ENCODE results near the gene SCAI.

The SCAI gene

DNA sequence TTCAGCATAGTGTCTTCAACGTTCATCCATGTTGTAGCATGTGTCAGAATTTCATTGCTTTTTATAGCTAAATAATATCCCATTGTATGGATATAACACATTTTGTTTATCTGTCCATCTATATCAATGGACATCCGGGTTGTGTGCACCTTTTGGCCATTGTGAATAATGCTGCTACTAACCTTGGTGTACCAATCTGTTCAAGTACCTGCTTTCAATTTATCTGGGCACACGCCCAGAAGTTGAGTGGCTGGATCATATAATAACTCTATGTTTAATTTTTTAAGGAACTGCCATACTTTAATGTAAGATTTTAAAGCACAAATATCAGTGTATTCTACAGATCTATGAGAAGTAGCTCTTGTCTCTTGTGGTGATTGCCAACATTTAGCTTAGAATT lies 43.5 kb downstream of the SCAI start:
- no peaks in the 10 kb centered on the region for H3K27me3 ChIP-seq
- no peaks in the 10 kb centered on the region for H3K9me3 ChIP-seq
- H3K36me3 ChIP-seq, result no peaks in the 10 kb centered on the region
- peaks cover 0 to 15% (median 3%) of the 10 kb centered on the region in 4 donors for H3K4me1 ChIP-seq
- no peak overlapping the region for H3K27ac ChIP-seq
- TF ChIP-seq, protein P1, sequence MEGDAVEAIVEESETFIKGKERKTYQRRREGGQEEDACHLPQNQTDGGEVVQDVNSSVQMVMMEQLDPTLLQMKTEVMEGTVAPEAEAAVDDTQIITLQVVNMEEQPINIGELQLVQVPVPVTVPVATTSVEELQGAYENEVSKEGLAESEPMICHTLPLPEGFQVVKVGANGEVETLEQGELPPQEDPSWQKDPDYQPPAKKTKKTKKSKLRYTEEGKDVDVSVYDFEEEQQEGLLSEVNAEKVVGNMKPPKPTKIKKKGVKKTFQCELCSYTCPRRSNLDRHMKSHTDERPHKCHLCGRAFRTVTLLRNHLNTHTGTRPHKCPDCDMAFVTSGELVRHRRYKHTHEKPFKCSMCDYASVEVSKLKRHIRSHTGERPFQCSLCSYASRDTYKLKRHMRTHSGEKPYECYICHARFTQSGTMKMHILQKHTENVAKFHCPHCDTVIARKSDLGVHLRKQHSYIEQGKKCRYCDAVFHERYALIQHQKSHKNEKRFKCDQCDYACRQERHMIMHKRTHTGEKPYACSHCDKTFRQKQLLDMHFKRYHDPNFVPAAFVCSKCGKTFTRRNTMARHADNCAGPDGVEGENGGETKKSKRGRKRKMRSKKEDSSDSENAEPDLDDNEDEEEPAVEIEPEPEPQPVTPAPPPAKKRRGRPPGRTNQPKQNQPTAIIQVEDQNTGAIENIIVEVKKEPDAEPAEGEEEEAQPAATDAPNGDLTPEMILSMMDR (IDR thresholded peaks at IDR 0.05), result no peak
- intact Hi-C loops (cut with DNase I; ENCODE audit: low total_unique reads), result no loop called here
- H3K4me3 ChIP-seq, result no peak overlapping the region
- DNase-seq, result no peak

DNA sequence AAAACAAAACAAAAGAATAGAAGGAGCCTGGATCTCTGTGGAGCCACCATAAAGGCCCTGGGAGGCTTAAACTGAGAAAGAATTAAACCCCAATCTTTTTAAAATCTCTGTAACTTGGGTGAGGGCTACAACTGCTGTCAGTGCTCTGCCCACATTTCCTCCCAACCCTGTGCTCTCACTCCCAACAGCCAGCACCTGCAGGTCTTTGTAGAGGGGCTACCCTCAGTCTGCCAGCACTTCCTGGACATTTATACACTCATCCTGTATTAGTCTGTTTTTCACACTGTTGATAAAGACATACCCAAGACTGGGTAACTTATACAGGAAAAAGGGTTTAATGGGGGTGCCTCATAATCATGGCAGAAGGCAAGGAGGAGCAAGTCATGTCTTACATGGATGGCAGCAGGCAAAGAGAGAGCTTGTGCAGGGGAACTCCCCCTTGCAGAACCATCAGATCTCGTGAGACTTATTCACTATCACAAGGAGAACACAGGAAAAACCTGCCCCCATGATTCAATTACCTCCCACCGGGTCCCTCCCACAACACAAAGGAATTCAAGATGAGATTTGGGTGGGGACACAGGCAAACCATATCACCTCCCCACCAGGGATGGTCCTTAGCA lies 47.4 kb downstream of the SCAI start:
- Histone ChIP-seq H3K4me3 (no peak overlapping the region), H3K27ac (no peak overlapping the region), H3K4me1 (peaks cover 0 to 15% (median 3%) of the 10 kb centered on the region in 4 donors), H3K36me3 (no peaks in the 10 kb centered on the region), H3K27me3 (no peaks in the 10 kb centered on the region), H3K9me3 (no peaks in the 10 kb centered on the region)
- no peak for DNase-seq
- intact Hi-C loops (cut with DNase I; ENCODE audit: low total_unique reads), result no loop called here
- TF ChIP-seq, protein P1 (IDR thresholded peaks at IDR 0.05), result no peak

DNA sequence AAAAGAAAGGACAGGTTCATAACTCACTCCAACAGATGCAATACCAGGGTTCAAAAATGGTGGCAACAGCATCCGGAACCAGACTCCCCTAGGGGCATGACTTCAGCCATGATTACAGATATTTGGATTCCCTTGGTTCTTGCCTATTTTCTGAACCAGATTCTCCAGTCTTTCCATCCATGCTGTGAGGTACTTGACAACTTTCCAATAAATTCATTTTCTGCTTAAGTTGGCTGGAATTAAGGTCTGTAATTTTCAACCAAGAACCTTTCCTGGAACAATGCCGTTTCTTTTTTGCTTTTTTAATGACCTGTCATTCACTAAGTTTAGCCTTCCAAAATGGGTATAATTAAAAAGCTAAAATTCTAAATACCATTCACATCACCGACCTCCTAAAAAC lies 52.2 kb downstream of the SCAI start:
- Histone ChIP-seq H3K4me3 (no peak overlapping the region), H3K36me3 (no peaks in the 10 kb centered on the region), H3K9me3 (no peaks in the 10 kb centered on the region), H3K27ac (no peak overlapping the region), H3K4me1 (peaks cover 0 to 18% (median 0%) of the 10 kb centered on the region in 4 donors), H3K27me3 (no peaks in the 10 kb centered on the region)
- TF ChIP-seq, protein P1 (IDR thresholded peaks at IDR 0.05), result no peak
- intact Hi-C loops (cut with DNase I; ENCODE audit: low total_unique reads), result no loop called here
- no peak for DNase-seq

DNA sequence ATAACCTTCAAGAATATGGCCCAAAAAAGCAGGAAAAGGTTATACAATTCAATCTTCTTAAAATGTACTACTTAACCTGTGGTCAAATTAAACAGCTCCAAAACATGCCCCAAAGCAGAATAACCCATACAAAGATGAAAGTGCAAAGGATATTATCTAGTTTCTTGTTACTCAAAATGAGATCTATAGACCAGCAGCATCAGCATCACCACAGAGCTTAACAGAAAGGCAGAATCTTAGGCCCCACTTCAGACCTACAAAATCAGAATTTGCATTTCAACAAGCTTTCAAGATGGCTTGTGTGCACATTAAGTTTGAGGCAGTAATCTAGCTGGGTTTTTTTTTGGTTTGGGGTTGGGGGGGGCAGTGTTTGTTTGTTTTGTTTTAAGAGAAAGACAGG lies 54.0 kb downstream of the SCAI start:
- Histone ChIP-seq H3K9me3 (no peaks in the 10 kb centered on the region), H3K4me3 (no peak overlapping the region), H3K4me1 (peaks cover 0 to 18% (median 0%) of the 10 kb centered on the region in 4 donors), H3K27me3 (no peaks in the 10 kb centered on the region), H3K27ac (peak overlapping the region in 1 of 2 donors; percentile 61), H3K36me3 (no peaks in the 10 kb centered on the region)
- TF ChIP-seq, protein P1 (IDR thresholded peaks at IDR 0.05), result no peak
- intact Hi-C loops (cut with DNase I; ENCODE audit: low total_unique reads), result no loop called here
- no peak for DNase-seq

DNA sequence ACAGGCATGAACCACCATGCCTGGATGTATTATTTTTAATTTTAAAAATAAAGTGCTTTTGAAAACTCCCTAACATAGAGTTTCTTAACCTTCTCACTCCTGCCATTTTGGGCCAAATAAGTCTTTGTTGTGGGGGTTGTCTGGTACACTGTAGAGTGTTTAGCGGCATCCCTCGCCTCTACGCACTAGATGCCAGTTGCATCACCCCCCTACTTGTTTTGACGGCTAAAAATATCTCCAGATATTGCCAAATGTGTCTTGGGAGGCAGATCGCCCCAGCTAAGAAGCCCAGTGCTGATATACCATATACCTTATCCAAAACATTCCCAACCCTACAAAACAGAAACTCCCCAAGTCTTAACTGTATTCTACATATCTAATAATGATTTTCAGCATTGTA lies 54.6 kb downstream of the SCAI start:
- H3K27ac ChIP-seq, result peak overlapping the region in 1 of 2 donors; percentile 61
- no peaks in the 10 kb centered on the region for H3K36me3 ChIP-seq
- TF ChIP-seq, protein P1 (IDR thresholded peaks at IDR 0.05), result no peak
- H3K27me3 ChIP-seq, result no peaks in the 10 kb centered on the region
- intact Hi-C loops (cut with DNase I; ENCODE audit: low total_unique reads), result no loop called here
- no peaks in the 10 kb centered on the region for H3K9me3 ChIP-seq
- DNase-seq, result no peak
- H3K4me3 ChIP-seq, result no peak overlapping the region
- peaks cover 0 to 18% (median 0%) of the 10 kb centered on the region in 4 donors for H3K4me1 ChIP-seq
